Stimulated activated CD8-positive, alpha-beta memory T cell treated with anti-CD3 and anti-CD28 coated beads, Interleukin-7, amount 100 ng/mL, for 48 hours (primary cell): ENCODE measurements around the gene RCL1.
"Not testable (repeated sequence)": the region's sequence is repeated elsewhere in the genome, so short reads cannot be mapped to it uniquely, and the experiment has no call there.

Experiments used
- DNase-seq, 2 donors: peaks; one replicate each; pipeline ENCODE4 v3.0.0-alpha.2; 2020; ENCODE audit warnings: low read depth in 1 of 2; ENCODE audit errors: extremely low read depth in 1 of 2

The RCL1 gene

GRCh38 chr9:4865681-4866080, 72.9 kb downstream of the RCL1 start:
- DNase-seq = peak in 1 of 2 donors; percentile 13

GRCh38 chr9:4866239-4866969, 73.7 kb downstream of the RCL1 start:
- DNase-seq = no peak

DNA sequence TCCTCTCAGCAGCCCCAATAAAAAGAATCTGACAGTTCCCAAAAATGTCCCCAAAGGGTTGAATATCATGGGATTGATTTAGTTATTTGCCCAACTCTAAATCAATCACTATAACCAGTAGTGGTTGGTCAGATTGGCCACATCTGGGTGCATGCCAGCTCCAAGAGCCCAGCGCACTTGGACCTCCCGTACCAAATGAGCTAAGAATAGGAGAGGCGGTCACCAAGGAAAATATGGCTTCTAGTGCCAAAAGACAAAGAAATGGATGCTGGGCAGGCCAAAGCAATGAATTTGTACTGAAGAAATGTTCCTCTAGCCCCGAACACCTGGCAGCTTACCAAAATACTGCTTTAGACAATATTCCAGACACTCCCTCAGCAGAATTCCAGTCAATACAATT, 80.3 kb downstream of the RCL1 start:
- no peak for DNase-seq

DNA sequence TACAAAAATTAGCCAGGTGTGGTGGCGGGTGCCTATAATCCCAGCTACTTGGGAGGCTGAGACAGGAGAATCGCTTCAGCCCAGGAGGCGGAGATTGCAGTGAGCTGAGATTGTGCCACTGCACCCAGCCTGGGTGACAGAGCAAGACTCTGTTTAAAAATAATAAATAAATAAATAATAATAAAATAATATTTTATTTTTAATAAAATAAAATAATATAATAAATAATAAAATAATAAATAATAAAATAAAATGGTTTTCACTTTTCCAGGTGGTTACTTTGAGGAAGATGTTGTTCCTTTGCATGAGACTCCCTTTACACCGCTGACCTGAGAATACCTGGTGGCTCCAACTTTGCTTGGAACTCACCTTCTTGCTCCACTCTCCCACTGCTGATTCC, 82.8 kb downstream of the RCL1 start:
- no peak for DNase-seq

DNA sequence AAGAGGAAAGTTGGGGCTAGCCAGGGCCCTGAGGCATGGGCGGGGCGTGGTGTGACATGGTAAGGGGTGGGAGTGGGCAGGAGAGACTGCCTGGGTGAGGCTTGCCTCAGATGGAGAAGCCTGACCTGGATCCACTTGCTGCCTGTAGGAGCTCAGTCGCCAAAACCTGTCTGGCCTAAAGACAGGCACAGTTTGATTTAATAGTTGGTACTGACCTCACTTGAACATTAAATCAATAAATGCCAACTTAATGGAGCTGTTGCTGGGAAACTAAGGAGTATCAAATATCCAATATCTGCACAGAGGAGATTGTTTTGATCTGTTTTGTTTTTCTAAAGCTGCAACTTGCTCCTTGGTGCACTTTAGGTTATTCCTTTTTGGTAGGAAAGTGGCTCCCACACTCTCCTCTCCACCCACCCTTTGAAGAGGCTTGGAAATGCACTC, 86.4 kb downstream of the RCL1 start:
- DNase-seq = no peak

DNA sequence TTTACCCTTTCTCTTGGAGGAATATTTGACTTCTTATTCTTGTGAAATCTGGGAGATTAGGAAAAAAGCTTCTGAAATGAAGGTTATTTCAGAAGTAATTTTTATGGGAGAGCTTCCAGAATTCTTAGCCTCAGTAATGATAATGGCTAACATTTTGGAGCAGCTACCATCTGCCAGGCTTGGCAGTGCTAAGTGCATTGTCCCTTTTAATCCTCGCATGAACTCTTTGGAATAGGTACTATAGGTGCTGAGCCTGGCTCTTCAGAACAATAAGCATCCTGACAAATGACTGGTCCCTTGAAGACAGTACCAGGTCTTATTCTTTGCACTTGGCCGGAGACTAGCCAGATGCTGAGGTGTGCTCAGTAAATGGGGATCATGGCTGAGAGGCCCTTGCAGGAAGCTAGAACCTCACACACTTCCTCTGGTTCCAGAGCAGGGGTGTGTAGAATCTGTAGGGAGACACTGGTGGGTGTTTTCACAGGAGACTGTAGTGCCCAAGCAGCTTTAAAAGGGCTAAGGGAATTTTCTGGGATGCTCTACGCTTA, 90.7 kb downstream of the RCL1 start:
- DNase-seq = no peak

DNA sequence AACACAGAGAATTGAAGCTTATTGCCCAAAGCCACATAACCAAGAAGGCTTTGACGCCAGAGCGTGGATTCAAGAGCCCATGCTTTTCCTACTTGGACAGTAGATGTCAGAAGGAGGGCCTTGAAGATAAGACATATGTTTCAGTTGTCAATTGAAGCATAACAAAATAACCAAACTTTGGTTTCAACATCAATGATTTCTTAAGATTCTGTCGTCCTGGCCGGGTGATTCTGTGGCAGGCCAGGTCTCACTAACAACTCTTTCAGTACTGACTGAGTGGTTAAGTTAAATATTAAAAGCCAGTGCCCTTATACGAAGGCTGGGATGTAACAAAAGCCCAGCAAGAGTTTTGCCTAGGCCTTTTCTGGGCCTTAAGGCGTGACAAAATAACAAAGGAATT, 94.0 kb downstream of the RCL1 start:
- DNase-seq = no peak

DNA sequence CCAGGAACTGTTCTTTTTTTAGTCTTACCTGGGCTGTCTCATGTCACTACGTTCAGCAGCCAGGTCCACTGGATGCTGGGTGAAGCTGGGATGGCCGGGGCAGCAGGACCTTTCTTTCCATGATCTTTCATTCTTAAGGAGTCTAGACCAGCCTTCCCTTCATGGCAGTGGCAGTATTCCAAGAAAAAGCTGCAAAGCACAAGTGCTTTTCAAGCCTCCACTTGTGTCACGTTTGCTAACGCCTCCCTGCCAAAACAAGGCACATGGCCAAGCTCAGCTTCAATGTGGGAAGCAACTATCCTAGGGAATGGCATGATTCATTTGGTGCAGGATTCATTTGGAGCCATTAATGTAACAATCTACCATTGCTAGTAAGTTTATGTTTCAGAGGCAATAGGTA, 94.8 kb downstream of the RCL1 start:
- DNase-seq = no peak

GRCh38 chr9:4890242-4890641, 97.5 kb downstream of the RCL1 start:
- no peak for DNase-seq

GRCh38 chr9:4890929-4891328, 98.2 kb downstream of the RCL1 start:
- no peak for DNase-seq

GRCh38 chr9:4891674-4892073, 98.9 kb downstream of the RCL1 start:
- no peak for DNase-seq

DNA sequence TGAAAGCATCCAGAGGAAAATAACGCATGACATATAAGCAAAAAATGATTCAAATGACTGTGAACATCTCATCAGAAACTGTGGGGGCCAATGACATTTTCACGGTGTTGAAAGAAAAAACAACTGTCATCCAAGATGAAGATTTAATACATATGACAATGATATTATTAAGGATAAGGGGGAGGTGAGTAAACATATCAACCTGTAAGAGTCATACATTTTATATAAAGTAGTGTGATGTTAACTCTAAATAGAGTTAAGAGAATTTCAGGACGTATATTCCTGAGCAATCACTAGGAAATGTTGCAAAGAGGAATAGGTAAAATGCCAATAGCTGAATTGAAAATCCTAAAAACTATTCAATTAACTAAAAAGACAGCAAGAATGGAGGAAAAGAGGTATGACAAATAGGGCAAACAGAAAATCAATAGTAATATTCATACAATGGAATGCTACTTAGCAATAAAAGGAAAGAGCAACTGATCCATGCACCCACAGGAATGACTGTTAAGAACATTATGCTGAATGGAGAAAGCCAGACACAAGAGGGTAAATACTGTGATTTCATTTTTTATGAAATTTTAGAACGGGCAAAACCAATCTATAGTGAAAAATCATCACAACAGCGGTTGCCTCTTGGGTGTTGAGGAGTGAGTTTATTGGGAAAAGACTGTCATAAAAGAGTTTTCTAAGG, 99.9 kb downstream of the RCL1 start:
- no peak for DNase-seq

DNA sequence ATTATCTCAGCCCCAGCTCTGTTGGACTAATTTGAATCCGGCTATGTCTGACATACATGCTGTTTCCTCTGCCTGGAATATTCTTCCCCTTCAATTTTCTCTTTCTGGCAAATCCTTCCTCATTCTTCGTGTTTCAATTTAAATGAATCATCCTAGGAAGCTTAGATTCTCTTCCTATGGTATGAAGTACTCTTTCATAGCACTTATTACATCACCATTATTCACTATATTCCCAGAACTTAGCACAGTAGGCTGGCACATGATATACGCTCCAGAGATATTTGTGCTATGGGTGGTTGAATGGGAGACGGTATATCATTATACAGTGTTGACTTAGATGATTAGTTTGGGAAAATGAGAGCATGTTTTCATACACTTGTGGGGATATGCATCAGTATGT, 101.3 kb downstream of the RCL1 start:
- no peak for DNase-seq

GRCh38 chr9:4899853-4900252, 107.1 kb downstream of the RCL1 start:
- not testable (repeated sequence) for DNase-seq

DNA sequence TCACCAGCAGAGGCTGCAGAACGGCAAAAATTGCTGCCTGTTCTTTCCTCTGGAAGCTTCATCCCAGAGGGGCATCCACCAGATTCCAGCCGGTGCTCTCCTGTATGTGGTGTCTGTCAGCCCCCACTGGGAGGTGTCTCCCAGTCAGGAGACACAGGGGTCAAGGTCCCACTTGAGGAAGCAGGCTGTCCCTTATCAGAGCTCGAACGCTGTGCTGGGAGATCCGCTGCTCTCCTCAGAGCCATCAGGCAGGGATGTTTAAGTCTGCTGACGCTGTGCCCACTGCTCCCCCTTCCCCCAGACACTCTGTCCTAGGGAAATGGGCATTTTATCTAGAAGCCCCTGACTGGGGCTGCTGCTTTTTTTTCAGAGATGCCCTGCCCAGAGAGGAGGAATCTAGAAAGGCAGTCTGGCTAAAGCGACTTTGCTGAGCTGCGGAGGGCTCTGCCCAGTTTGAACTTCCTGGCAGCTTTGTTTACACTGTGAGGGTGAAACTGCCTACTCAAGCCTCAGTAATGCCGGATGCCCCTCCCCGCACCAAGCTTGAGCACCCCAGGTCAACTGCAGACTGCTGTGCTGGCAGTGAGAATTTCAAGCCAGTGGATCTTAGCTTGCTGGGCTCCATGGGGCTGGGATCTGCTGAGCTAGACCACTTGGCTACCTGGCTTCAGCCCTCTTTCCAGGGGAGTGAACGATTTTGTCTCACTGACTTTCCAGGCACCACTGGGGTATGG, 108.8 kb downstream of the RCL1 start:
- not testable (repeated sequence) for DNase-seq

DNA sequence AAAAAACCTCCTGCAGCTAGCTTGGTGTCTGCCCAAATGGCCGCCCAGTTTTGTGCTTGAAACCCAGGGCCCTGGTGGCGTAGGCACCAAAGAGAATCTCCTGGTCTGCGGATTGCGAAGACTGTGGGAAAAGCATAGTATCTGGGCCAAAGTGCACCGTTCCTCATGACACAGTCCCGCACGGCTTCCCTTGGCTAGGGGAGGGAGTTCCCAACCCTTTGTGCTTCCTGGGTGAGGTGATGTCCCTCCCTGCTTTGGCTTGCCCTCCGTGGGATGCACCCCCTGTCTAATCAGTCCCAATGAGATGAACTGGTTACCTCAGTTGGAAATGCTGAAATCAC, 109.4 kb downstream of the RCL1 start:
- DNase-seq = no peak

DNA sequence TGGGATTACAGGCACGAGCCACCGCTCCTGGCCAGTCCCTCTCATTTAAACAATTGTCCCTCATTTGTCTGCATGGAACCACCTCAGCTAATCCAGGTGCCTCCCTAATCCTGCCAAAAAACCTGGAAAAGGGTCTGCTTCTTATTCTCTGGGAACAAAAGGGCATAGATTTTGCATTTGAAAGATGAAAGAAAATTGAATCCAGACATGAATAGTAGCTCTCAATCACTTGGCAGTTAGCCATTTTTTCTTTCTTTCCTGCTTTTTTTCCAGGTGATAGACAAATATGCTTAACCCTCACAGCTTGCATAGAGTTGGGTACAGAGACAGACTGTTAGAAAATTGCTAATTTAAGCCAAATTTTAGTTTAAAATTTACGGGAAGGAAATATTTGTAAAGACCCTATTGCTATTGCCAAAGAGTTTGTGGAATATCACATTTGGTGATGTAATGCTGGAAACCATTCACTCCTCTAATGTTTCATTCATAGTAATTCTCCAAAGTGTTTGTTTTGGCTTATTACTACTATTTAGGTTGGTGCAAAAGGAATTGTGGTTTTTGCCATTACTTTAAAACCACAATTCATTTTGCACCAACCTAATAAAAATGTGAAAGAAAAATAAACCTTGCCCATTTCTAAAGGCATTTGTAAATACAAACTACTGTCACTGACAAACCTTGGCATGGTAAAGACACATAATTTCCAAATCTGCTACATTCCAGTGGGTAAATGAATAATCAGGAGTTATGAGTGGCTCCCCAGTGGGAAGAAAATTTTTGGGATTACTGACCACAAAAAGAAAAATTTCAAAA, 111.8 kb downstream of the RCL1 start:
- no peak for DNase-seq

DNA sequence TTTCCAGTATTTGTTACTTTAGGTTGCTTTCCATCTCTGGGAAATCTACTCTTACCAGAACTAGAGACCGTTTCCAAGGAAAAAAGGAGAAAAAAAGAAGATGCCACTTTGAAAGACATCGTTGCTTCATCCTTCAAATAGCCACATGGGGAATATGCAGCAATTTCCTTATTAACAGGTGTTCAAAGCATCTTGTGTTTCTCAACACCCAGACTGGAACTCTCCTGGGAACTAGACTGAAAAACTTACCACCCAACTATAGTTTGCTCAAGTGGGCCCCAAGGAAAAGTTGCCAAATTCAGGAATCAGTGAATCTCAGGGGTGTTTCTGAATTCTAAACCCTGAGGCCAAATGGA, 112.4 kb downstream of the RCL1 start:
- no peak for DNase-seq
